Measurements from ENCODE around the gene CLCN7.
"Not testable (repeated sequence)": the region's sequence is repeated elsewhere in the genome, so short reads cannot be mapped to it uniquely, and the experiment has no call there.

CLCN7 gene

DNA sequence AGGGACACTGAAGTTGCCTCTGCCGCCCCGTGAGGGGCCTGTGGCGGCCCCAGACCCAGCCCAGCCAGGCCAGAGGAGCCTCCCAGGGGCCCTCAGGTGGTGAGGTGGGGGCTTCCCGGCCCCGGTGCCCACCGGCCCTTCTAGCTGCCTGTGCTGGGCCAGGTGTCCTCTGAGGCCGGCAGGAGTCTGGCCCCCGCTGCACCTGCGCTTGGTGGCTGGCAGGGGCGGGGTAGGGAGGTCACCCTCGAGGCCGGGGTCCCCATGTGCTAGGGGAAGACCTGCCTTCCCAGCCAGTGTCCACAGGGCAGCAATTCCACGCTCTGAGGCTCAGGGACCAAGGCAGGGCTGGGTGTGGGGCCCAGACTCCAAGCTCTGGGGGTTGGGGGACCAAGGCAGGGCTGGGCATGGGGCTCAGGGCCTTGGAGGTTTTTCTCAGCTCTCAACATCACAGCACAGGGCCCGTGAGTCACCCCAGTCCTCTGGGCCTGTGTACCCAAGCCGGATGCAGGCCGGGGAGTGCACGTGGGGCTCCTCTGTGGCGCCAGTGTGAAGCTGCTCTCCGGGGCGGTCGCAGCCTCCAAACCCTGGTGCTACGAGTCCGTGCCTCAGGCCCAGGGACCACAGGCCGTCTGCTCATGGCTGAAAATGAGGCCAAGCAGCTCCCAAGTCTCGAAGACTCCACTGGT, 29.2 kb downstream of the CLCN7 start:
- H3K4me3 ChIP-seq (ENCODE audit: low read depth, low read length) = no peak overlapping the region
- TF ChIP-seq CTCF (IDR thresholded peaks at IDR 0.05; ENCODE audit: low read depth, low read length, missing control alignments) = no peak
- DNase-seq (ENCODE audit: low read depth) = no peak

GRCh38 chr16:1444730-1445517, 29.9 kb downstream of the CLCN7 start:
- DNase-seq (ENCODE audit: low read depth) = no peak
- no peak for TF ChIP-seq CTCF (IDR thresholded peaks at IDR 0.05; ENCODE audit: low read depth, low read length, missing control alignments)

DNA sequence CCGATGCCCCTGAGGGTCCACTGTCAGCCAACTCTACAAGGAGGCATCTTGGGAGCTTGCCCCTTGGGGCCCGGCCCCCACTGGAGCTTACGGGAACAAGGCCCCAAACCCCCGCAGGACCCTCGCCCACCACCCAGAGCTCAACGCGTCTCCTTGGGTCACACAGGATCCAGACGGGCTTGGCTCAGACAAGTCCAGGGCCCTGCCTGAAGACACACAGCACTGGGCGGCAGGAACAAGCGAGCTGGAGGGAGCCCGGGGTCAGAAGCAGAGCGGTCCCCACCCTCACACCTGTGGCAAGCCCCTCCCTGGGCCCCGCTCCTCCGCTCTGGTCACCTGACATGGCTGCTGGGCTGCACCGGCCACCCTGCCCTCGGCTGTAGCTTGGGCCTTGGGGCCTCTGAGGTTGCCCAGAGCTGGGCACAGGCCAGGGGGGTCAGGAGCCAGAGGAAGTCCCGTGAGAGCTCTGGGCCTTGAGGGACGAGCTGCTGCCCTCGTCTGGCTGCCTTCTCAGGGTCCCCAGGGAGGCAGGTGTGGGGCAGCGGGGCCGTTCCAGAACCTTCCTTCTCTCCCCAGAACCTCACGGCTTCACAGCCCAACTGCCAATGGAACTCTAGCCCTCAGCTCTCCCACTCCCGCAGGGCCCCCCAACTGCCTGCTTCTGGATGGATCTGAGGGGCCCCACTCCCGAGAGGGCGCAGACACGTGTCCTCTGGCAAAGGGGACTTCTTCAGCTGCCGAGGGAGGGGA, 30.7 kb downstream of the CLCN7 start, which contains the start of gene CCDC154:
TSS of gene CCDC154 (minus strand) at position 577 of the 750 bp plus-strand sequence. CDS start at position 343, 234 bp downstream.
- no peak within 1 kb of the TSS for H3K4me3 ChIP-seq (ENCODE audit: low read depth, low read length)
- no peak for TF ChIP-seq CTCF (IDR thresholded peaks at IDR 0.05; ENCODE audit: low read depth, low read length, missing control alignments)
- DNase-seq (ENCODE audit: low read depth) = no peak

More at GRCh38 chr16:1444730-1445517, 29.9 kb downstream of the CLCN7 start:
- H3K4me3 ChIP-seq (ENCODE audit: low read depth, low read length) = no peak overlapping the region

DNA sequence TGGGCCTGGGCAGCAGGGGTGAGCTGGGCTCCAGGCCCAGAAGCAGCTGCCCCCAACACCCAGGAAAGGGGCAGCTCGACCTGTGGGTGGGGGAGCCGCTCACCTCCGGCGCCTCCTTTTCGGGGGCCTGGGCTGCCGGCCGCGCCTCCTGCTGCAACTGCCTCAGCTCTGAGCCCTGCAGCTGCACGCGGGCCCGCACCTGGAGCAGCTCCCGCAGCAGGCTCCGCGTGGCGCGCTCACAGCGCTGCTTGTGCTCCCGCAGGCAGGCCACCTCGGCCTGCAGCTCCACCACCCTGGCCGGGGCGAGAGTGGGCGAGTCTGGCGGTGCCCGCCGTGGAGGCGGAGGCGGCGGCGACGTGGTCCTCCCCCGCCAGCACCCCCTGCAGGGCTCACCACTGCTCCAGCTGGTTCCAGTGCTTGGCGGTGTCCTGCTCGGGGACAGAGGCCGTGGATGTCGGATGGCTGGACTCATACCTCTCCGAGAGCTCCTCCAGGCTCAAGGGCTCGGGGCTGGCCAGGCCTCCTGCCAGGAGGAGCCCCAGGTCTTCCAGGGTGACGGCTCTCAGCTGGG, 31.3 kb downstream of the CLCN7 start:
- H3K4me3 ChIP-seq (ENCODE audit: low read depth, low read length) = no peak overlapping the region
- no peak for DNase-seq (ENCODE audit: low read depth)
- no peak for TF ChIP-seq CTCF (IDR thresholded peaks at IDR 0.05; ENCODE audit: low read depth, low read length, missing control alignments)

DNA sequence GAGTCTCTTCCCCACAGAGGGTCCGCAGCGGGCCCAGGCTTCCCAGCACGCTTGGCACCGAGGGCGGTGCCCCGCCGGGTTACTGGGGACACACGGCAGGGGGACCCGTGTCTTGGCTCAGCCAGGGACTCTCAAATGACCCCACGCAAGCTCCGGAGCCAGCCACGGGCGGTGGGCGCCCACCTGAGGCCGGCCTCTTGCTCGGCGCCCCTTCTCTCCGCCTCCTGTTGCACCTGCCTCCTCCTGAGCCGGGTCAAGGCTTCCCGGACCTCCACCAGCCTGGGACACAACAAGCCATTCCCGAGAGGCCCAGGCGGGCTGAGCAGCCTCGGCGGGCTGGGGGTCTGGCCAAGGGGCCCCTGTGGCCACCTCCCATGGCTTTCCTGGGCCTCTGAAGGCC, 32.1 kb downstream of the CLCN7 start:
- H3K4me3 ChIP-seq (ENCODE audit: low read depth, low read length) = no peak overlapping the region
- TF ChIP-seq CTCF (IDR thresholded peaks at IDR 0.05; ENCODE audit: low read depth, low read length, missing control alignments) = no peak
- no peak for DNase-seq (ENCODE audit: low read depth)

DNA sequence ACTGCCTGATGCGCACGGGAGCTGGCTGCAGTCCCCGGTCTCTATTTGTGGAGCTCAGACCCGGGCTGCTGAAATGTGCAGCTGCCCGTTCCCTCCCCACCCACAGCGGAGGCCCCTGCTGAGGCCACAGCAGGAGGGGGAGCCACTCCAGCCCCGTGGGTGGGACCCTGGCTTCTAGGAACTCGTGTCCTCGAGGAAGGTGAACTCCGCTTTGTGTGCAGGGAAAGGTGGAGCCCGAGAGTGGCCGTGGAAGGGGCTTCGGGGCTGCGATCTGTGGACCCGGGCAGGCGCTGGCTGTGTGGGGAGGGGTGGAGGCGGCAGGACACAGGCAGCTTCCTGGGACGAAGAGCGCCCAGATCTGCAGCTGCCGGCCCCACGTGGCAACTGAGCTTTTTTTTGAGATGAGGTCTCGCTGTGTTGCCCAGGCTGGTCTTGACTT, 33.4 kb downstream of the CLCN7 start:
- no peak for DNase-seq (ENCODE audit: low read depth)
- no peak overlapping the region for H3K4me3 ChIP-seq (ENCODE audit: low read depth, low read length)
- no peak for TF ChIP-seq CTCF (IDR thresholded peaks at IDR 0.05; ENCODE audit: low read depth, low read length, missing control alignments)

GRCh38 chr16:1439699-1440074, 35.1 kb downstream of the CLCN7 start:
- DNase-seq (ENCODE audit: low read depth); H3K4me3 ChIP-seq (ENCODE audit: low read depth, low read length): not testable (repeated sequence)
